NCI-H774 (cell line): ENCODE data around the gene CFAP45.

Experiments used
- DNase-seq: peaks from one replicate; lab custom pipeline; 2025; lab: John Stamatoyannopoulos, UW

Gene CFAP45, protein sequence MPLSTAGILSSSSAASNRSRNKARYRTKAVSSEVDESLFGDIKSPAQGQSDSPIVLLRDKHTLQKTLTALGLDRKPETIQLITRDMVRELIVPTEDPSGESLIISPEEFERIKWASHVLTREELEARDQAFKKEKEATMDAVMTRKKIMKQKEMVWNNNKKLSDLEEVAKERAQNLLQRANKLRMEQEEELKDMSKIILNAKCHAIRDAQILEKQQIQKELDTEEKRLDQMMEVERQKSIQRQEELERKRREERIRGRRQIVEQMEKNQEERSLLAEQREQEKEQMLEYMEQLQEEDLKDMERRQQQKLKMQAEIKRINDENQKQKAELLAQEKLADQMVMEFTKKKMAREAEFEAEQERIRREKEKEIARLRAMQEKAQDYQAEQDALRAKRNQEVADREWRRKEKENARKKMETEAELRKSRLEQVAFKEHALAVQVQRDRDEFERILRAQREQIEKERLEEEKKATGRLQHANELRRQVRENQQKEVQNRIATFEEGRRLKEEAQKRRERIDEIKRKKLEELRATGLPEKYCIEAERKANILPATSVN

DNA sequence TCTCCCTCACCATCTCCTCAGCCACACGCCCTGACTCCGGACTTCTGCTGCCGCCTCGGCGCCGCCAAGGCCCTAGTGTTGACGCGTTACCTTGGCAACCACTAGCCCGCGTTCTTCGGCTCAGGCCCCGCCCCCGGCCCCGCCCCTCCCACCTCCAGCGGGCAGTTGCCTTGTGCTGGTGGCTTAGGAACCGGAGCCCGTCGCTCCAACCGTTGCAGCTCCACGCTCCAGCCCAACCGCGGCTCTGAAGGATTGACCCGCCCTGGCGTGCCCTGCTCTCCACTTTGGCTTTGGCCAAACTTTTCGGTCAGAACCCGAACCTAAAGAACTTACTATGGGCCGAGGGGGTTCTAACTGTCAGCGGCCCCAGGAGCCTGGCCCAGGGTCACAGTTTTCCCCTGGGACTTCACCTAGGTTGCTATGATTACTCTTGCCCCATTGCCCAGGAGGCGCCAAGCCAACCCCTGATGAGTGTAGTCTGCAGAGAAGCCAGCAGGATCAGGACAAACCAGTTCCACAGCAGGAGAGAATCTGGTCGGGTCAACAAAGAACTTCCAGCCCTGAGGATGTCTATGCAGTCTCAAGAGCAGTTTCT, at the start of gene CFAP45:
Gene CFAP45, minus strand, starts transcription at position 80 of the 595 bp plus-strand sequence. Its CDS starts 67 bp downstream, at position 13.
- DNase-seq = peak; percentile 88

DNA sequence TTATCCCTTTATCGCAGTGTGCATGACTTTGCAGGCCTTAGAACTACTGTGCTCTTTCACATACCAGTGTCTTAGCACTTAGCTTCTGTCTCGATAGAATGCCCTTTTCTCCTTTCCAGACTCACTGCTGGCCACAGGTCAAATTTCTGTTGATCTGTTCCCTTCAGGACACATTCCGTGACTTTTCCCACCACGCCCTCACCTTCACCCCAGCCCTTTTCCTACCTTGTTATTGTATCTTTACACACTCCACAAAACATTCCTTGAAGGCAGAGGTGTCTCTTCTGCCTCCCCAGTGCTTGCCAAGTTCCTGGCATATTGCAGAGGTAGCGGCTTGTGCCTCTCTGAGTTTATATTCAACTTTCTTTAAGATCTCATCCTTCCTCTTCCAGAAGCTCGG, 49.2 kb upstream of the CFAP45 start:
- no peak for DNase-seq

DNA sequence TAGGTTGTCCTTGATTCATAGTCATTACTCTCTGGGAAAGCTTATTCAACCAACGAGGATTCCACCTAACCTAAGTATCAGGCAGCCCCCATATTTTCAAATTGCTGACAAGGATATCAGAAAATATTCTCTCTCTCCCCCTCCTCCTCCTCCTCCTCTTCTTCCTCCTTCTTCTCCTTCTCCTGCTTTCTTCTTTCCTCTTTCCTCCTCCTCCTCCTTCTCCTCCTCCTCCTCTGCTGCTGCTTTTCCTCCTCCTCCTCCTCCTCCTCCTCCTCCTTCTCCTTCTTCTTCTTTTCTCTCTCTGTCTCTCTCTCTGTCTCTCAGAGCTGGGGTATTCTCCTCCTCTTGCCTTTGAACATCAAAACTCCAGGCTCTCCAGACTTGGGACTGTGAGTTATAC, 48.0 kb upstream of the CFAP45 start:
- no peak for DNase-seq

DNA sequence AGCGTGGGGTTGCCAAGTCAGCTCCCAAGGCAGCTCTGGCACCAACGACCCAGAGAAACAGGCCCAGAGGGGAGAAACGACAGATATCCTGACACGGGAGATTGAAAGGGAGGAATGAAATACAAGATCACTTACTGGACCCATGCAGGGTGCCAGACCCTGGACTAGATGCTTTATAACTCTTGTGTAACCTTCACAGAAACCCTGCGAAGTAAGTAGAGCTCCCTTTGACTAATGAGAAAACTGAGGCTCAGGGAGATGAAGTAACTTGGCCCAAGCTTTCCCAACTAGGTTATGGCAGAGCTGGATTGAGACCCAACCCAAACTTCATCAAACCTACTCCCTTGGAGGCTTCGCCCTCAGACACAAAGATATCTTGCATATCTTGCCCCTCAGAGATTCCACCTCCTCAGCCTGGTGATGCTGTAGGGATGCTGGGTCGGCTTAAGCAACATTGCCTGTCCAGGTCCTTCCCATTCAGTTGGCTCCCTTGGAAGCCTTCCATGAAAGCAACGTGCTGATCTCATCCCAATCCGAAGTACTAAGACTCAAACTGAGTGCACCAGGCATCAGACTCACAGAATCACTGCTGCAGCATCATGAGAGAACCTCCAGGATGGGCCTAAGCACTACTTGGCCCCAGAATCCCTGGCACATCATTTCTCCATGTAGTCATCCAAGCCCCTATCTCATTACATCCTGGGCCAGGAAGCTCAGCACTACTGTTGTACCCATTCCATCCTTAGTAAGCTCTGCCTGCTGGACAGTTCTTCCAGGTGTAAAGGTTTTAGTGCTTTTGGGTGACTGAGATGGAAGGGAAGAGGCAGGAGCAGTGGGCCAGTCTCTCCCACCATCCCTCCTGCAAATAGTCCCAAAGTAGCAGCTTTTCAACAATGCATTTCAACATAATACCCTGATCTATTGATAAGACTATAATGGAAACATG, 46.5 kb upstream of the CFAP45 start:
- DNase-seq = no peak

DNA sequence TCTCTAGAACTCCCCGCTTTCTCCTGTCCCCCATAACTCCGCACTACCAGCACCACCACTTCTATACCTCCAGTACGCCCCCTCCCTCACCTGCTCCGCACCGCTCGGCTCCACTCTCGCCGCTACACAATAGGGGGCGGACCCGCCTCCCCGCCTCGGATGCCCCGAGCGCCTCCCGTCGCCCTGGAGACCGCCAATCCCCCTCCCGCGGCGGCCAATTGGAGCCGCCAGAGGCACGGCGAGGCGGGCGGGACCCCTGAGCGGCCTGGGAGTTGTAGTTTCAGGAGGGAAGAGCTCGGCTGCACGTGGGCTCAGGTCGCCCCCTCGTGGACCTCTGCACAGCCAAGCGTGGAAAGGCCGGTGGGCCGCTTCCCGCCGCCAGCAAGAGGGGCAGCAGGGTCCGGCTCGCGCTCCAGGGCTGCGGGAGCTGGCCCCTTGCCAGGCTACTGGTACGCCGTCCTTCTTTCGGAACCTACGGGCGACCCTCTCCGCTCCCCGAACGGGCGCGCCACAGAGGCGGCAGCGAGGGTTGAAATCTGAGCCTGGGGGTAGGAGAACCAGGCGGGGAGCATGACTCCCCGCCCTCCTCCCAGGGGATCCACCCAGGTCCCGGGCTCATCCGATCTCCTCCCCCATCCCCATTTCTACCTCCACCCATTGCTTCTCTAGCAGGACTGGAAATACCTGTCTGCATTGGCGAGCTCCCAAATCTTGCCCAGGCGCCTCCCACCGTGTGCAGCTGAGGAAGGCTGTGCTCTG, 45.7 kb upstream of the CFAP45 start, which contains the start of gene IGSF9:
Gene IGSF9, minus strand, starts transcription at position 131 of the 759 bp plus-strand sequence. CDS start 2,159 bp downstream, outside the sequence.
- peak; percentile 66 for DNase-seq

DNA sequence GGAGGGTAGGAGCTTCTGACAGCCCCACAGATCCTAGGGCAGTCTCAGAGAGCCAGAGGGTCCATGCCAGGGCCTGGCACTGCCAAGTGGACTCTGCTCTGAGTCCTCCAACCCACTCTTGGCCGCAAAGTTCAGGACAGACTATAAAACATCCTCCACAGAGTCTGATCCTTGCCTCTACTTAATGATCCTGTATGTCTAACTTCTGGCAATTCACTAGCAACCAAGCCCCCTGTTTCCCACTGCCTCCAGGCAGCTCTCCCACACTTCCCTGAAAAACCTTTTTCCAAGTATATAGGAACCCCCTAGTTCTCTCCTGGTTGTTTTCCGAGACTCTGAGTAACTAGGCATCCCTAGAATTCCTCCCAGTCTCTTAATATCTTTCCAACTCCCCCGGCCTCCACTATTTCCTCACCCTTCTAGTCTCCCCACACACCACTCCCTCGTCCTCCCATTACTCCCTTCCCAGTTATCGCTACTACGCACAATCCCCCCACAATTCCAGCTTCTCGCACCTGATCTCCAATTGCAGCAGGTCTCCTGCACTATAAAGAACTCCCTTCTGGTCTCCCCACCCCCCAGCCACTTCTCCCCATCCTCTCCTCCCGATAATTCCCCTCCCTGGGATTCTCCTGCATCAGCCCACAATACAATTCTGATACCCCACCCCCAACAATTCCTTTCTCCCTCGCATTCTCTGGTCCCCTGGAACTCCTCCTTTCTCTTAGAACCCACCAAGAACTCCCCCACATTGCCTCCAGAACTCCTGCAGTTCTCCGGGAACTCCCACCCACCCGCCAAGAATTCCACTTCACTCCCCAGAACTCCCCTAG, 44.9 kb upstream of the CFAP45 start:
- no peak for DNase-seq

DNA sequence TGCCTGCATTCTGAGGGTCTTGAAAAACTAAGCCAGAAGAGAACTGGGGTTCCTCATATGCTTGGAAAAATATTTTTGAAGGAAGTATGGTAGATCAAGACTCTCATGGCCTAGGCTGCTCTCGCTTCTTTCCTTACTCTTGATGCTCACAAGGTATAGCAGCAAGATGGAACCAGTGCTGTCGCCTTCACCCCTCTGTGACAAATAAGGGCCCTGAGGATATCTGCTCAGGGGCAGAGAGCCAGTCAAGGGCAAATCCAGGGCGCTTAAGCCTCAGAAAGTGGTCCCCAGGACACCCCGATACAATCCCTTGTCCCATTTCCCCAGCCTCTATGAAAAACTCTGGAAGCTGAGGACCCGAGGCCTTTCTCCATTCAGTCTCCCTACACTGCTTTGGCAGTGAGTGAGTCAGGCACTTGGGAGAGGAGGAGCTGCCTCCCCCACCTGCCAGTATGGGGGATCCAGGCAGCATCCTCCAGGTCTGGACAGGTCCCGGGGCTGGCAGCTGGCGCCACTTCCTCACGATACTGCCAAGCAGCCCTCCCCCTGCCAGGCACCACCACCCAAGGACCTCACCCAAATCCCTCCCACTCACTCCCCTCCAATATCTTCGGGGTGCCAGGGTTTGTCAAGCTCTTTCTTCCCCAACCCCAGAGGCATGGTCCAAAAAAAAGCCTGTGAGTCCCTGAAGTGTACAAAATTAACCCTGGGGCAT, 44.1 kb upstream of the CFAP45 start:
- no peak for DNase-seq

DNA sequence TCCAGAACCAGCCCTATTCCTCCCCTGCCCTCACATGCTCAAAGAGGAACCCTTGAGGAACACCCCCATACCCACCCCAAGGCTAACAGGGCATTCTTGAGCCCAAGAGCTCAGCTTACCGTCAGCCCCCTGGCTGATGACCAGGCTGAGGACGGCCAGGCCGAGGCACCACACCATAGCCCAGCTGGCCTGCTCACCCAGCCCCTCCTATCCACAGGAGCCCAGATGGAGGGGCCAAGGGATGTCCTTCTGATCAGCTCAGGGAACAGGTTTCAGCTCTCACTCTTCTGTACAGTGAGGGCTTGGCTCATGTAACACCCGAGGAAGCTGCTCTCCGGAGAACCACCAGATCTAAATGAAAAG, 43.3 kb upstream of the CFAP45 start:
- DNase-seq = no peak

DNA sequence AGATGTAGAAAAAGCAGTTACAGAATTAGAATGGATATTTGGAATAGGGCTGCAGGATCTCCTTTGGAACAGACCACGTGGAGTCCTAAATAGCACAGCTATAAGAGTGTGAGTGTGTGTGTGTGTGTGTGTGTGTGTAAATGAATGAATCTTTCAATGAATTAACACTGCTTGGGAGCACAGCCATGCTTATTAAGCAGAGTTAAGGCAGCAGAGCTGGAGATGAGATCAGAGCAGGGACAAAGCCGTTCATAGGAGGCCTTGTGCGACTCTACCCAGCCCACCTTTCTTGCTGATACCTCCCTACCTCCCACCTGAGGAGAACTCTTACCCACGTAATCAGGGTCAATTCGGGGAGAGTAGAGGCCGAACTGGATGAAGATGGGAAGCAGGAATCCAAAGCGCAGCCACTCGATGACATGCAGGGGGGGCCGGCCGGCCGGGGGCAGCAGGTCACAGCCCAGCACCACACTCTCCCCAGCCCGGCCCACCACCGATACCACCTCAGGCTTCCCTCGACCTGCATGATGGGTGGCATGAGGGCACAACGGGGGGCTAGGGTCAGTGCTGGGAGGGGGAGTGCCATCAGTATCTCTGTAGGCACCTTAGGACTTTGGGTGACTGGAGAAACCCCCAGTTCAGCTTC, 42.8 kb upstream of the CFAP45 start:
- no peak for DNase-seq

DNA sequence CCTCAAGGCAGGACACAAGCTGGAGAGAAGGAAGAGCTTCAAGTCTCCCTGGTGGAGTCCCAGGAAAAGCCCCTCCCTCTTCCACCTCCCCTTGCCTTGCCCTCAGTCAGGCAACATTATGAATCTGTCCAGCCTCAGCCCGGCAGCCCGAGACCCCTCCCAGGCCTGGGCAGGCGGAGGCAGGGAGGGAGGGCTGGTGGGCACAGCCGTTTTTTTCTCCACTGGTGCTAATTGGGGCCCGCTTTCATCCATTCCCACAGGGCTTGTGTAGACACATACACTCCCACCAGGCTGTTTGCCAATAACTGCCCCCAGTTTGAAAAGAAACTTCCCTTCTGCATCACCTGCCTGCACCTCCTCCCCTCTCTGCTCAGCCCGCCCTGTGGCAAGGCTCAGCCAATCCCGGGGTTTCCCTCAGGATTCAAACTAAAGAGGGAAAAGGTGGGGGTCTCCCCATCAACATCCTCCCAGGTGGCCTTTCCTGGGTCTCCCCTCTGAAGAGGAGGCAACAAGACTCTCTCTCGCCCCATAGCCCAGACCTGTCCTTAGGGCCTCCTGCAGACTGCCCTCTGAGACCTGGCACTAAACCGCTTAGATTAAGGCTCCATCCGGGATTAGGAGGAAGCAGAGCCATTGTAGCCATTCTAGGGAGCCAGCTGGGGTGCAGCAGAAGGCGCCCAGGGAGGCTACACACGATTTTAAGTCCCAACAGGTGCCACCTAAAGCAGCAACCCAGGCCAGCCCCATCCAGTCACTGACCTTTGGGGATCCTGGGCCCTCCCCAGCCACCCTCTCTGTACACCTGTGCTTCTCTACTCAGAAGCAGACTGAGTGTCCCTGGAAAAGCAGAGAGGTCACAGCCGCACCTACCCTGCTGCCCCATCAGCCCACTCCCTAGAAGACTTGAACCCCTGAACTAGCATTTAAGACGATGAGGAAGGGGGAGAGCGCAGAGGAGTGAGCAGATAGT, 41.9 kb upstream of the CFAP45 start:
- no peak for DNase-seq

DNA sequence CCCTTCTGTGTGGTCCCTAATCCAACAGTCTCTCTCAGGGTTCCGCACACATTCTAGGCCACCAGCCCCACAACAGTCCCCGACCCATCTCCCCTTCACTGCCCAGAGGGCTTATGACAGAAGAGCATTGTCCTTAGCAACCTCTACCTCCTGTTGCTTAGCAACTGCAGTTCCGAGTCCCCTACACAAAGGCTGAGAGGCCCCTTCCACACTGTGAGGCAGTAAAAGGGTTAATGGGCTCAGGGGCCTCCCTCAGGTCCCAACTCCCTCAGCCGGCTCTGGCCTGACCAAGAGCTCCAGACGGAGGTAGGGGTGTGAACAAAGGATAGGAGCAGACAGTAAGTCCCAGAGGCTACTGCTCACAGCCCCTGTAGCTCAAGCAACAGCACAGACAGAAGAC, 41.2 kb upstream of the CFAP45 start:
- DNase-seq = no peak

DNA sequence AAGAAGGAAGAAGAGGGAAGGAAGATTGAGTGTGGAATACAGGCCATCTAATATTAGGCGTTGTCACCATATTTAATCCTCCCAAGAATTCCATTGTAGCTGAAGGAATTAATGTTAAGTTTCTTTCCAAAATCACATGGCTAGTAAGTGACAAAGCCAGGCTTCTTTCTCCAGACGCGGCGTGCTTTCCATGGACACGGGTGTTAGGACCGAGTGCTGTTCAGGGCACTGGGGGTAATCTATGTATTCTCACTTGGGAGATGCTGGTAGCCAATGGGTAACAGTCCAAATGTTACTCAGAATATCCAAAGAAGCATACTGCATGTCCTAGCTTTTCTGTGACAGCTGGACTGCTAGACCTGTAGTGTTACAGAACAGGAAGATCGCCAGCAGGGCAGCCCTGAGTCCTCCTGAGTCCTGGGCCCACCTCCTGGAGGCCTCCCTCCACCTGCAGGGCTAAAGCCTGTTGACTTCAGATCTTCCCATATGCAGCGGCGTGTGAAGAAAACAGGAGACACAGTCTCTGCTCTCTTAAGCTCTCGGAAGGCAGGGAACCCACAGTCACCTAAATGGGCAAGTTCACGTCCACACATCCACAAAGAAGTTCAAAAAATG, 40.1 kb upstream of the CFAP45 start:
- DNase-seq = no peak

DNA sequence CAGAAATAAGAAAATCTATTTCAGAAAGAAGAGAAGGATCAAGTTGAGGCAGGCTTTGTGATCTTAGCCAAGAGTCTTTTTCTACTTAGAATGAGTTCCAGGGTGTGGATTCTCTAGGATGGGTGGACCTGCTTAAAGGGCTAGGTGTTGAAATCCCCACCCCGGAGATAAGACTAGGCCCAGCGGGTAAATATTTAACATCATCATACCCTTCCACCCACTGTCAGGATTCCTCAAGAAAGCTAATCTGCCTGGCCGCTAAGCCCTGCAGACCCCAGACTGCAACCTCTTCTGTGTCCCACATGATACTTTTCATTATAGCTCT, 39.7 kb upstream of the CFAP45 start:
- no peak for DNase-seq

DNA sequence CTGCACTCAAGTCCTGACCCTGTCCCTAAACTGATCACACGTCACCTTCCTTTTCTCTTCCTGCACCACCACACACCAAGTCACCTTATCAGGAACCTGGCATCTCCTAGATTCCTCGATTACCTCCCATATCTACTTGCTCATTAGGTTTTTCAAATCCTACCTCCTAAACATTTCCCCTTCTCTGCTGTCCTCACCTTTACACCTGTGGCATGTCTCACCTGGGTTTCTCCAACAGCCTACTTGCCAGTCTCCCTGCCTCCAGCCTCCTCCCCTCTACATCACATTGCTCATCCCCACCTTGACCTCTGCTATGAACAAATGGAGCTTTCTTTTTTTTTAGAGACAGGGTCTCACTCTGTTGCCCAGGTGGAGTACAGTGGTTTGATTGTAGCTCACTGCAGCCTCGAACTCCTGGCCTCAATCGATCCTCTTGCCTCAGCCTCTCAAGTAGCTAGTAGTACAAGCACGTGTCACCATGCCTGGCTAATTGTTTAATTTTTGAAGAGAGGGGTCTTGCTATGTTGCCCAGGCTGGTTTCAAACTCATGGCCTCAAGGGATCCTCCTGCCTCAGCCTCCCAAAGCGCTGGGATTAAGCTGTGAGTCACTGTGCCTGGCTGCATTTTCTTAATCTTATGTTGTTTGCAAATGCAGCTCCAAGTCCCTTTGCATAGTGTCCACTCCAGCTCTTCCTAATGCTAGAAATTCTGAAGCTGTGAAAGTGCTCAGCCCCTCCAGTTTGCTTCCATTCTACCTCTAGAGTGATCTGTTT, 39.1 kb upstream of the CFAP45 start:
- DNase-seq = no peak

DNA sequence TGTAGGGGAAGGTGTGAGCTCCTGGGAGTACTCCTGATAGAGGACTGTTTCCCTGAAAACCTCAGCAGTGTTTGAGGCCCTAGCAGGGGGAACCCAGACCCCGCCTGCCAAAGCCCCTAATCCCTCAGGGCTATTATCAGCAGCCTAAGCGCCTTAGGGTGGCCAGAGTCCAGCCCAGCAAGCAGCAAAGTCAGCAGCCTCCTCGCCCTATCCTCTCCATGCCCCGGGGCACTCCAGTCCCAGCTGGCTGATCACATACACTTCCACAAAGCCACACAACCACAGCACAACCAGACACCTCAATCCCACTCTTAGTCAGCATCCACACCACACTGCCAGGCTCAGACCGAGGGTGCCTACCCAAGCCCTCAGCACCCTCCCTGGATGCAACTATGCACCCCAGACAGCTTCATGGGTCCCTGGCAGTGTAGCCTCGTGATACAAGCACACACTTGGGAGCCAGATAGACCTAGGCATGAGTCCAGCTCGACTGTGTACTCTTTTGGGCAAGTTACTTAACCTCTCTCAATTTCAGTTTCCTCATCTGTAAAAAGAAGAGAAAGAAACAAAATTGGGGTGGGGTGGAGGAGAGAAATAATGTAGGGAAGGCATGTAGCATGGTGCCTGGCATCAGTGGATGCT, 38.4 kb upstream of the CFAP45 start:
- no peak for DNase-seq

DNA sequence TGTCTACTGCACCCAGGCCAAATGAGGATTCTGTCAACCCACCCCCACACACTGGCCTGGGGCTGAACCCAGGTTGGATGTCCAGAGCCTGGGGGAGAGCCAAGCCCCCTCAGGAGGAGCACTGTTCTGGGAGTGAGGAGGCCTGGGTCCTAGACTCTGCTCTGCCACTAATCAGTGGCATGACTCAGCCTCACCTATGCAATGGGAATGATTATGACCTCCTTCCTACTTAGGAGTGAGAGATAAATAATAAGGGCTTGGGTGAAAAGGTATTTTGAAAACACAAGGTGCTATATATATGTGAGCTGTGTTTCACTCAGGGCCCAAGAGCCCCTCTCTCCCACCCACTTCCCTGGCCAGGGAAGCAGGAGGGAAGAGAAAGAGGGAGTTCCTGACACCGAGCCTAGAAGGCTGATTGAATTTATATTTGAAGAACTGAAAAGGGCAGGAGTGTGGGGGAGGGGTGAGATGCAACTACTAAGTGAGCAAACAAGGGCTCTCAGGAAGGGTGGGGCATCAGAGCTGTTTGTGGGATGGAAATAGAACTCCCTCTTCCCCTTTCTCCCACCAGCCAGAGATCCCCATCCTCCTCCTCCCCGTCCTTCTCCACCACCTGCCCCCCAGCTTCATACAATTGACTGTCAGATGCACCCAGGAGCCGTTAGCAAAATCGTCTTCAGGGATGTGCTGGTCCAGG, 37.2 kb upstream of the CFAP45 start:
- no peak for DNase-seq
